Esophagus muscularis mucosa (tissue), 4 donors: Measurements from ENCODE around the gene ASB13.

ENCODE experiments used
- EP300 ChIP-seq: sonication (generic); formaldehyde crosslinking; IDR thresholded peaks from one replicate; pipeline ENCODE4 v1.6.1; 2017; ENCODE audit warnings: antibody characterized with exemption
- POLR2A ChIP-seq: fragments of 450-650 bp; IDR thresholded peaks from one replicate; pipeline ENCODE4 v1.6.1; 2017; ENCODE audit warnings: antibody characterized with exemption, moderate library complexity, mild to moderate bottlenecking, low read depth
- POLR2AphosphoS5 ChIP-seq, 2 donors: sonication (generic); formaldehyde crosslinking; IDR thresholded peaks; one replicate each; pipeline ENCODE4 v1.6.1; 2017; ENCODE audit warnings: antibody characterized with exemption in 2 of 2
- TF ChIP-seq, protein P1 (sequence below), 3 experiments: fragments of 200-600 bp in 2 of 3; fragments of 450-650 bp in 1 of 3; sonication (generic) in 2 of 3; IDR thresholded peaks; one replicate each; pipeline ENCODE4 v1.5.1; 2017 to 2019; ENCODE audit warnings: antibody characterized with exemption in 3 of 3, mild to moderate bottlenecking in 2 of 3, moderate library complexity in 1 of 3

DNA sequence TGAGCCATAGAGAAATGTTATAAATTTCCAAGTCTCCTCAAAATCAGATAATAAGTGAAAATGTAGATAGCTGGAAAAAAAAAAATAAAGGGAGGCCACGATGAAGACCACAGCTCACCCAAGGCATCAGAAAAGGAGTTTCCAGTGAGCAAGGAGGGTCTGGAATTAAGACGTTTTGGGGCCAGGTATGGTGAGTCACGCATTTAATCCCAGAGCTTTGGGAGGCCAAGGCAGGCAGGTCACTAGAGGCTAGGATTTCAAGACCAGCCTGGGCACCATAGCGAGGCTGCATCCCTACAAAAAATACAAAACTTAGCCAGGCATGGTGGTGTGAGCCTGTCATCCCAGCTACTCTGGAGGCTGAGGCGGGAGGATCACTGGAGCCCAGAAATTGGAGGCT lies 65.5 kb downstream of the ASB13 start:
- TF ChIP-seq, protein P1, sequence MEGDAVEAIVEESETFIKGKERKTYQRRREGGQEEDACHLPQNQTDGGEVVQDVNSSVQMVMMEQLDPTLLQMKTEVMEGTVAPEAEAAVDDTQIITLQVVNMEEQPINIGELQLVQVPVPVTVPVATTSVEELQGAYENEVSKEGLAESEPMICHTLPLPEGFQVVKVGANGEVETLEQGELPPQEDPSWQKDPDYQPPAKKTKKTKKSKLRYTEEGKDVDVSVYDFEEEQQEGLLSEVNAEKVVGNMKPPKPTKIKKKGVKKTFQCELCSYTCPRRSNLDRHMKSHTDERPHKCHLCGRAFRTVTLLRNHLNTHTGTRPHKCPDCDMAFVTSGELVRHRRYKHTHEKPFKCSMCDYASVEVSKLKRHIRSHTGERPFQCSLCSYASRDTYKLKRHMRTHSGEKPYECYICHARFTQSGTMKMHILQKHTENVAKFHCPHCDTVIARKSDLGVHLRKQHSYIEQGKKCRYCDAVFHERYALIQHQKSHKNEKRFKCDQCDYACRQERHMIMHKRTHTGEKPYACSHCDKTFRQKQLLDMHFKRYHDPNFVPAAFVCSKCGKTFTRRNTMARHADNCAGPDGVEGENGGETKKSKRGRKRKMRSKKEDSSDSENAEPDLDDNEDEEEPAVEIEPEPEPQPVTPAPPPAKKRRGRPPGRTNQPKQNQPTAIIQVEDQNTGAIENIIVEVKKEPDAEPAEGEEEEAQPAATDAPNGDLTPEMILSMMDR (IDR thresholded peaks at IDR 0.05), result no peak
- TF ChIP-seq POLR2AphosphoS5 (IDR thresholded peaks at IDR 0.05), result no peak
- no peak for TF ChIP-seq POLR2A
- no peak for TF ChIP-seq EP300
